ENCODE data around the gene ALOXE3.
"Not testable (repeated sequence)": the region's sequence is repeated elsewhere in the genome, so short reads cannot be mapped to it uniquely, and the experiment has no call there.

ALOXE3 gene

GRCh38 chr17:8087952-8088230 lies 30.4 kb downstream of the ALOXE3 start:
- no peak for DNase-seq

- no peak for DNase-seq
Measured at GRCh38 chr17:8087075-8087951, 31.0 kb downstream of the ALOXE3 start, which contains the start of gene ALOX12B. ALOX12B (minus strand) TSS chr17:8087716; CDS start chr17:8087442, 274 bp downstream.

- DNase-seq: no peak
Measured at GRCh38 chr17:8084250-8084649, 34.1 kb downstream of the ALOXE3 start.

- DNase-seq: no peak
Measured at GRCh38 chr17:8082292-8082691, 36.0 kb downstream of the ALOXE3 start.

- no peak for DNase-seq
Measured at GRCh38 chr17:8081876-8082275, 36.4 kb downstream of the ALOXE3 start.

- DNase-seq: no peak
Measured at GRCh38 chr17:8080799-8081219, 37.5 kb downstream of the ALOXE3 start.

- no peak for DNase-seq
Measured at GRCh38 chr17:8080208-8080798, 38.0 kb downstream of the ALOXE3 start.

GRCh38 chr17:8079291-8080207 lies 38.8 kb downstream of the ALOXE3 start:
- peak; percentile 70 for DNase-seq

- not testable (repeated sequence) for DNase-seq
Measured at GRCh38 chr17:8077939-8078338, 40.4 kb downstream of the ALOXE3 start.

GRCh38 chr17:8076502-8077266 lies 41.6 kb downstream of the ALOXE3 start:
- no peak for DNase-seq

GRCh38 chr17:8075574-8076342 lies 42.6 kb downstream of the ALOXE3 start:
- no peak for DNase-seq

- no peak for DNase-seq
Measured at GRCh38 chr17:8075081-8075480, 43.2 kb downstream of the ALOXE3 start.

GRCh38 chr17:8074554-8074953 lies 43.8 kb downstream of the ALOXE3 start:
- DNase-seq: no peak

- DNase-seq: peak; percentile 72
Measured at GRCh38 chr17:8073627-8074484, 44.5 kb downstream of the ALOXE3 start.

- DNase-seq: peak; percentile 18
Measured at GRCh38 chr17:8072729-8073461, 45.4 kb downstream of the ALOXE3 start.

GRCh38 chr17:8072341-8072728 lies 46.0 kb downstream of the ALOXE3 start:
- no peak for DNase-seq

- DNase-seq: no peak
Measured at GRCh38 chr17:8071496-8071895, 46.8 kb downstream of the ALOXE3 start.

- DNase-seq: no peak
Measured at GRCh38 chr17:8069587-8069860, 48.8 kb downstream of the ALOXE3 start.

GRCh38 chr17:8068736-8069586 lies 49.4 kb downstream of the ALOXE3 start:
- no peak for DNase-seq
